NCI-H524 (cell line): ENCODE measurements around the gene RASL12.
A peak's percentile ranks its signal among the peaks of the same experiment; 100 is the strongest.
"Not testable (repeated sequence)": the region's sequence is repeated elsewhere in the genome, so short reads cannot be mapped to it uniquely, and the experiment has no call there.

Experiments used
- DNase-seq, 2 experiments: peaks; one replicate each; lab custom pipeline; 2025; lab: John Stamatoyannopoulos, UW

Gene RASL12

DNA sequence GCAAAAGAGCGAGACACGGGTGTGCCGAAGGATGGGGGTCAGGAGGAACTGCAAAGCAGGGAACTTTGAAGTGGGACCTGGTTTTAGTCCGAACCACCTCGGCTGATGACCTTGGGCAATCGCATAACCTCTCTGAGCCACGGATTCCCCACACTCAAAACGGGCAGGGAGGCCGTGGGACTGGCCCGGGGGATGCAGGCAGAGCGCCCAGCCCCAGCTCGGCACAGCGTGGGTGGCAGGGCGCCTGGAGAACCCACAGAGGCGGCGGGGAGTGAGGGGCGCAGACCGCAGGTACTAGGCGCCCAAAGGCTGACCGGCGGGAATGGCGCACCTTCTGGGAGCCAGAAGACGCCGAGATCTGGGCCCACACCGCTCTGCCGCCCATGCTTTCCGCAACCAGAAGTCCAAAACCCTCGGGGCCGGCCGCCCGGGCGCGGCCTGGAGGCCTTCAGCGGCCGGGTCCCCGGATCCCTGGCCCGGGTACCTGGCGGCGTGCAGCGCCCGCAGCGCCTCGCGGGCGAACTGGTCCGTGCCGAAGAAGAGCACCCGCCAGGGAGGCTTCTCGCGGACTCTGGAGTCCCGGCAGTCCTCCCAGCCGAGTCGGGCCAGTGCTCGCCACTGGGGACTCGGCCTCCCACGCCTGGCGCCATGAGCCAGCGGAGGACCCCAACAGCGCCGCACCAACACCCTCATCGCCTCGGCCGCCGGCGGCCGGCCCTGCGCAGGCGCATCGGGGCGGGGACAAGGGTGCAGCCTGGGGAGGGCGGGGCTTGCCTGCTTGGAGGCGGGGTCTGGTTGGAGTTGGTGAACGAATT lies 38.7 kb downstream of the RASL12 start, which contains the start of gene MTFMT:
MTFMT (minus strand) TSS at position 719 of the 815 bp plus-strand sequence; CDS start at position 693, 26 bp downstream.
- DNase-seq = peak; percentile 49 to 87

GRCh38 chr15:65028338-65028737 lies 39.5 kb downstream of the RASL12 start:
- no peak for DNase-seq

- no peak for DNase-seq
Measured at GRCh38 chr15:65027593-65027992, 40.2 kb downstream of the RASL12 start.

DNA sequence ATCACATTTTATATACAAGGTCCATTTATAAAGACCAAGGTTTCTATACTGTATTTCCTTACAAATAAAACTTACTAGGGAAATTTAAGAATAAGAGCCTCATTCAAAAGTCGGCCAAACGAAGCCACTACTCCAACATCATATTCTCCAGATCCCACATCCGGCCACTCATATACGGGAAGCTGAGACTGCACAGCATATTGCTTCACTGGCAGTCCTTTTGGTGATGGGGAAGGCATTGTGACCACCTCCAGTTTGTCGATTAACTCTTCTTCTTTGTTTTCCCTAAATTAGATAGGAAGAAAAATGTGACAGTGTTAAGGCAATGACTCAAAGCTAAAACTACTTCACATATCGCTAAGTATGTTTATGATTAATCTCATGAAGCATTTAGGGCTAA lies 41.0 kb downstream of the RASL12 start:
- no peak for DNase-seq

DNA sequence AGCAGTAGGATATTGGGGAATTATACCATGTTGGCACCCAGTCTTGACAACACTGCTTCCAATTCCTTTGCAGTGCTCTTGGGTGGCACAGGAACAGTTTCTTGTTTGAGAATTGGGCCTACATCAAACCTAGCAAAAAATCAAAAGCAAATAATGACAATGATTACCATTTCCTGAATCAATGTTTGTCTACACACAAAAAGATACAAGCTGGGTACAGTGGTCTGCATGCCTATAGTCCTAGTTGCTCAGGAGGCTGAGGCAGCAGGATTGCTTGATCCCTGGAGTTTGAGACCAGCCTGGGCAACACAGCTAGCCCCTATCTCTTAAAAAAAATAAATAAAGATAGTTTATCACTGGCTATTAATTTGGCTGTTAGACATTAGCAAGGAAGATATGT lies 46.3 kb downstream of the RASL12 start:
- no peak for DNase-seq

DNA sequence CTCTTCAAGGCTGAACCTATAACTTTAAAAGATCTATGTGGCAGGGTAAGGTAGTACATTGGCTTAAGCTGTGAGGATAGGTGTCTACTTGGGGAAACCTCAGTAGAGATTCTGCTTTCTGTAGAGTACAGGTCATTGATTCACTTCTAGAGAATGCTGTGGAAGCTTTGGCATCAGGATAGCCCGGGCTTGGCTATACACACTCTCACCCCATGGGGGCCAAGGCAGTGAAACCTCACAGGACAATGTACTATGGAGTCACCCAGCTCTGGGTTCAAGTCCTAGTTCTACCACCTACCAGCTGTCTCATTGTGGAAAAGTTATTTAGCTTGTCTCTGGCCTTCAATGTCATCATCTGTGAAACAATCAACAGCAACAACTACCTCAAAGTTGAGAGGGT lies 47.4 kb downstream of the RASL12 start:
- DNase-seq = no peak

GRCh38 chr15:65011198-65011597 lies 56.6 kb downstream of the RASL12 start:
- DNase-seq = not testable (repeated sequence)

DNA sequence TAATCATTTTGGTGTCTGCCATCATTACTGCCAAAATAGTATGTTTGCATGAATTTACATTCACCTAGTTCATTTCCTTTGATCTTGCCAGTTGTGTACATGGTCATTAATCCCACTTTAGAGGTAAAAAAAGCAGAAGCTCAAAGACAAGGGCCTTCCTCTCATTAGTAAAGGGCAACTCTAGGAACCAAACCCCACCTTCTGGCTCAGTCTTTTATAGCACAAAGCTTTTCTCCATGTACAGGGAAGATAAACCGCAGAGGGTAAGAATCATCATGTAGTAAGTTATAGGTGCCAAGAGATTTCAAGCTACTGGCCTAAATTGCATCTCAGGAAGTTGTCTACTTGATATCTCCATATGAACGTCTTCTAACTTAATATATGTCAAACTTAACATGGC lies 58.8 kb downstream of the RASL12 start:
- DNase-seq = peak in 1 of 2 experiments; percentile 52

DNA sequence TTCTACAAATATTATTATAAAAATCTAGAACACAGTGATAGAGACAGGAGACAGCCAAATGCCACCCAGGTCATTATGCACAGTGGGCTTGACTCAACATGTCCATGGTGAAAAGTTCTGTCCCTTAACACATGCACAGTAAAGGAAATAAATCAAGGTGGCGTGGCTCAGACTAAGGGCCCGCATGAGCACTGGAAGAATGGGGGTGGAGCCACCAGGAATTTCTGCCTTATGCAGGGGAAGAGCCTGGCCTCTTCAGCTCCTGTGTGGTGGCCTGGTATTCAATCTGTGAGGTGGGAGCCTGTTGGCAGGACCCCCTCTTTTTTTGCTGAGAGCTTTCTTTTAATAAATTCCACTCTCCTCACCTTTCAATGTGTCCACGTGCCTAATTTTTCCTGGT lies 60.9 kb downstream of the RASL12 start:
- no peak for DNase-seq

DNA sequence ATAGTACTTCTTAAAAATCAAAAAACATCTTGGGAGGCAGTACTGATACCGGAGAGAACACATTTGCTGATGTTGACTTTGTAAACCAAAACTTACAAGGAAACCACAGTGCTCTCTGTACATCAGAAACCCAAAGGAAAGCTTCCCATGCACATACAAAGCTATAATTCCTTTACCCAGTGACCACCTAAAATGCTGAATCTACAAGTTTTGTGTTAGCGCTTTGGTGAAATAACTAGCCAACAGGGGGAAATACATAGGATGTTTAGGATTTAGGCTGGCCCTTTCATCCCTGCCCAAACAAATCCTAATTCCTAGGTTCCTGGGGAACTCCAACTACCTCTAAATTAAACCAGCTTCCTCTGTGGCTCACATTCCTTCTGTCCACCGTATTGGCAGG lies 62.8 kb downstream of the RASL12 start:
- DNase-seq = no peak
